ENCODE data around the gene AP4S1.

- no peak for TF ChIP-seq CTCF (IDR thresholded peaks at IDR 0.05)
- TF ChIP-seq POLR2A (IDR thresholded peaks at IDR 0.05) = no peak
Measured at GRCh38 chr14:31122921-31123320, 97.5 kb downstream of the AP4S1 start.

Data from testis (tissue), 2 donors.